HG03469 (cell line): ENCODE data around the gene IGSF1.

ENCODE experiments used
- ATAC-seq: cut with Tn5 transposase; IDR thresholded peaks from one replicate; pipeline ENCODE4 v1.9.1; 2021; ENCODE audit warnings: mild to moderate bottlenecking, moderate library complexity, moderate number of reproducible peaks; ENCODE audit not compliant: unreplicated experiment

IGSF1 gene

DNA sequence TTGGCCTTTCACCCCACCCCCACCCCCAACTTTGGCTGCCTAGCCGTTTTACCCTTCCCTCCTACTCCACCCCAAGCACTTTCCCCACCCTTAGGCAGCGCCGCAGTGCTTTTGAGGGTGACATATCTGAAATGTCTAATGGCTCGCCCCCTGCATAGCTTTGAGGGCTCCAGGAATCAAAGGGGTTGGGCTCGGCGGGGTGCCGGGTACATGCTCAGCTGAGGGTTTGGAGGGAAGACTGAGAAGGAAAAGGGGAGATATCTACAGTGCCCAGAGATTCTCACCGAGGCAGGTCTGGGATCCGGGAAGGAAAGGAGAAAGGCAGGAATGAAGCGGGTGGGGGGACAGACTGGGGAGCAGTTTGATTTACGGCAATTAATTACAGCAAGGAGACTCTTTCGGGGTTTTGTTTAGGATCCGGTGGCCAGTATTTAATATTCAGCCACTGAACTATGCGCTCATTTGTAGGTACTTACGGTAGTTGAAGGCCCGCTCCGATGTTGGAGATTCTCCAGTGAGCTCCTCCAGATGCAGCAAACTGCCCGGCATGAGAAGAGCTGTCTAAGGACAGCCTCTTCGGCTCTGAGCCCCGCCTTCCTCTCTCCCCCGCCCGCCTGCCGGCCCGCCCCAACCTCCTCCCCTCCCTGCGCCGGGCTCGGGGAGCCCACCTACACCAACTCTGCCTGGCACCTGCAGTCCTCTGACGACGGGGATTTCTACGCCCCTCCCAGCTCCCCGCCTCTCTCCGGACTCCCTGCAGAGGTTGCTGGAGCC, at the start of gene IGSF1:
TSS of gene IGSF1 (minus strand) at position 569 of the 774 bp plus-strand sequence. CDS start 2,632 bp downstream, outside the sequence.
- ATAC-seq, result no peak

- ATAC-seq, result no peak
Observed at GRCh38 chrX:131332331-131332730, 43.2 kb upstream of the IGSF1 start.

DNA sequence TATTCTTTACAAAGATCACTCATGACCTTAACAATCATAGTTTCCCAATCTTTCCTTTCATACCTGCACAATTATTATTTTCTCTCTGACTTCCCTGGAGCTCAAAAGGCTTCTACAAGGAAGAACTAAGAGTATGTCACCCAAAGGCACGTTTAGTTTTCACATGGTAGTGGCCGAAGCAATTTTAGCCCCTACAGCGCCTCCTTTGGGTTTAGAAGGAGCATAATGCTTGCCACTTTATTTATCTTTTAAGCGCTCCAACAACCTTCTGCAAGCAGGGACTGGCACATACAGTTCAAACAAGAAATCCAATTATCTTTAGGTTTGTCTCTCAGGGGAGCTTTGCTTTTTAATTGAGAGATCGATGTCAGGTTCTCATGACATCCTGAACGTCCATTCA, 42.0 kb upstream of the IGSF1 start:
- no peak for ATAC-seq

DNA sequence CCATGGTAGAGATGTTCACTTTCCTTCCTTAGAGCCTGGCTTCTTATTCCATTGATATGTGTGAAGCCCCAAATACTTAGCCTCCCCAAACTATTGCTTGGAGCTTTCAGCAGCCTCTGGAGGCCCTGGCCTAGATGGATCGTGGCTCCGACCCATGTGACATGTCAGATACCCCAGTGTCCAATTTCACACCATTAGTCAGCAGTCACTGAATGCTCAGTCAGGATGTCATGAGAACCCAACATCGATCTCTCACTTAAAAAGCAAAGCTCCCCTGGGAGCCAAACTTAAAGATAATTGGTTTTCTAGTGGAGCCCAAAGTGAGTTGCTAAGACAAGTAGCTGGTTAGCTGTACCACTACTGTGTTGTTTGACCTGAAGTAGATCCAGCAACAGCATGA, 41.6 kb upstream of the IGSF1 start:
- no peak for ATAC-seq

- ATAC-seq, result no peak
Observed at GRCh38 chrX:131322651-131323050, 33.5 kb upstream of the IGSF1 start.

GRCh38 chrX:131317326-131317725, 28.2 kb upstream of the IGSF1 start:
- no peak for ATAC-seq

- no peak for ATAC-seq
Observed at GRCh38 chrX:131316260-131316659, 27.2 kb upstream of the IGSF1 start.

DNA sequence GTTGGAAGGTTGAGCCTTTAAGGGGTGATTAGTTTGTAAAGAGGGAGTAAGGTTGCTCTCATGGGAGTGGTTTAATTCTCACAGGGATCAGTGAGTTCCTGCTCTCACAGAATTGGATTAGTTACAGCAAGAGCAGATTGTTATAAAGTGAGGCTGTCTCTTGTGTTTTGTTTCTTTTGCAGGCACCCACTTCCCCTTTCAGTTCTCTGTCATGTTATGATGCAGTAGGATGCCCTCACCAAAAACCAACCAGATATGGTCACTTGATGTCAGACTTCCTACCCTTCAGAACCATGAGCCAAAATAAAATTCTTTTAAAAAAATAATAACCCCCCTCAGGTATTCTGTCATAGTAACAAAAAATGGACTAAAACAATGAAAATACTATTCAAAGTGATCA, 19.9 kb upstream of the IGSF1 start:
- ATAC-seq, result no peak

DNA sequence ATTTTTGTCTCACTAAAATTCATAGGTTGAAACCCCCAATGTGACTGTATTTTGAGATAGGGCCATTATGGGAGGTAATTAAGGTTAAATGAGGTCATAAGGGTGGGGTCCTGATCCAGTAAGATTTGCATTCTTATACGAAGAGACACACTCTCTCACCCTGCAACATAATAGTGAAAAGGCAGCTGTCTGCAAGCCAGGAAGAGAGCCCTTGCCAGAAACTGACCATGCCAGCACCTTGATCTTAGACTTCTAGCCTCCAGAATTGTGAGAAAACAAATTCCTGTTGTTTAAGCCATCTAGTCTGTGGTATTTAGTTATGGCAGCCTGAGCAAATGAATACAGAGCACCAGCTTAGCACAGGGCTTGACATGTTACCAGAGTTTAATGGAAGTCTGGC, 17.5 kb upstream of the IGSF1 start:
- ATAC-seq, result no peak

DNA sequence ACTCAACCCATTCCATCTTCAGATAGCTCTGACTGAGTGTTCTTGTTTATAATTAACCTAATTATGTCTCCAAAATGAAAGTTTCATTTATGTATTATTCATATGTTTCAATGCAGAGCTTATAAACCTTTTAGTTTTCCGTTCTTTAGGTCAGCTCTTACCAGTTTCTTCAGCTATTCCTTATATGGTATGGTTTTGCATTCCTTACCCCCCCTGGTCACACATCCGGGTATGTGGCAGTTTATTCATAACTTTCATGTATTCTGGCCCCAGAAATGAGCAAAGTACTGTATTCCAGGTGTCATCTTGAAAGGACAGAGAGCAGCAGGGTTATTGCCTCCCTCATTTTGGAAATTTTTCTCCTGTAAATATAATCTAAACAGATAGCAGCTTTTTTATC, 16.8 kb upstream of the IGSF1 start:
- no peak for ATAC-seq

DNA sequence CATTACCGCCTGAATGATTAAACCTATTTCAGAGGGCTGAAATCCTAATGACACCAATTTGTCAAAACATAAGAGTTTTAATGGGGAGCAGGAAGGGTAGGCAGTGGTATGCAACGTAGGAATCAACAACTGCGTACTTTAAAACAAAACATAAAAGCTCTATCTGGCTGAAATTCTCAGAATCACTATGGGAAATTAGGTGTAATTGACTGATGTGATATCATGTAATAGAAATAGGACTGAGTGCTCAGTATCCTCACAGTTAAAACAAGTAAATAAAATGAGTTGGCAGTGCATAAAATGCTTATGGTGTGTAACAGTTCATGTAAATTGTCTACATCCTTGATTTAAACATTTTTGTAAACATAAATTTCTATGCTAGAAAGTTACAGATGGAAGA, 13.6 kb upstream of the IGSF1 start:
- no peak for ATAC-seq

GRCh38 chrX:131301155-131301554, 12.0 kb upstream of the IGSF1 start:
- no peak for ATAC-seq

- no peak for ATAC-seq
Observed at GRCh38 chrX:131298846-131299245, 9.7 kb upstream of the IGSF1 start.

DNA sequence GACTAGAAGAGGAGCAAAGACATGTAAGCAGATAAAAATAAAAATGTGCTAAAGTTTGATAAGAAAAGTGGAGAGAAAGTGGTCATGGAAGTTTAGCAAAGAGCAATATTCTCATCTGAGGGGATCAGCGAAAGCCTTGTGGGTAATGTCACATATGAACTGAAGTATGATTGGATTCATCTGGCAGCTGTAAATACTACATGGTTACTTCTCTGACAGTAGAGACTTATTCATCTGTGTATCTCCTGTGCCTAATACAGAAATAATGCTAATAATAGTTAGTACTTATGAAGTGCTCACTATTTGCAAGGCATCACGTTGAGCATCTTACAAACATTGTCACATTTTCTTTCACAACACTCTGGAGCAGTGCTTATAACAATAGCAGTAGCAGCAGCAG, 8.9 kb upstream of the IGSF1 start:
- ATAC-seq, result no peak

DNA sequence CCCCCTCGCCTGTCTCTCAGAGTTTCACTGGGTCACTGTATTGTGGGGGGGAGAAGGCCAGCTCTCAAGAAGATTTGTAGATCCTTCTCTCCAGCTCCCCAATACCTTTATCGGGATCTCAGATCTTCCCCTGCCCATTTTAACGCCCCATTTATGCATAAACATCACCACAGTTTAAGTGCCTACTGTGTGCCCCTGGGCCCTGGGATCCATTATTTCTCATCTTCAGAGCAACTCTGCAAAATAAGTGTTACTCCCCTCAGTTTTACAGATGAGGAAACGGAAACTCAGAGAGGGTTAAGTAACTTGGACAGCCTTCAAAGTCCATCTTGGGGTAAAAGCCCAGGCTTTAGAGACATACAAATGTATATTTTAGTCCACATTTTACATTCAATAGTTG, 421 bp upstream of the IGSF1 start:
- ATAC-seq, result no peak

DNA sequence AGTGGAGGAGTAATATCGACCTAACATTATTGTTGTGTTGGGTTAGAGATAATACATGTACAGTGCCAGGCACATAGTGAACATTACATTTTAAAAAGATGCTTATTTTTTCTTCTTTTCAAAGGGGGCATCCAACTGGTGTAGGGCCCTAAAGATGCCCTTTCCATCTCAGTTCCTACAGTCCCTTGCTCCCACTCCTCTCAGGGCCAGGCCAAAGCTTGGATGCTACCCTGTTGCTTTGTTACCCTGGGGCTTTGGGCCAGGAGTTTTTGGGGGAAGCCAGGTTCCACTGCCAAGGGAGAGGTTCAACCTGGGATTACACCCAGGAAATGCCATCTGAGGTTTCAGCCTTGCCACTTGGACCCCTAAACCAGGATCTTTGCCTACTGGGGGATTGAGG, 918 bp downstream of the IGSF1 start:
- no peak for ATAC-seq

- no peak for ATAC-seq
Observed at GRCh38 chrX:131287560-131288179, 1.4 kb downstream of the IGSF1 start.

GRCh38 chrX:131279617-131280016, 9.5 kb downstream of the IGSF1 start:
- no peak for ATAC-seq

DNA sequence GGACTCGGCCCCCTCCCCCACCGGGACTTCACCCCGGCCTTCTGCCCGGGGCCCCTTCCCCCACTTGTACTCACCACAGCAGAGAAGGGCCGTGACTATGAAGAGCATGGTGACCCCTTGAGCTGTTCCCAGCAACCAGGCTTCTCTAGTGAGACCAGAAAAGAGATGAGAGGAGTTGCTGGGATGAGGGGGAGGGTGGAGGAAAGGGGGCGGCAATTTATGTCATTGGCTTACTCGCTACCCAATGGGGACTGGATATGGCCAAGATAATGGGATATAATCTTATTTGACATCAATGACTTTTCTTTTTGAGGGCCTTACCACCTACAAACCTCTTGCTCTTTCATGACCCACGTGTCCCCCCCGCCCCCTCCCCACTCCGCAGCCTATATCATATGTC, 9.9 kb downstream of the IGSF1 start:
- ATAC-seq, result no peak

DNA sequence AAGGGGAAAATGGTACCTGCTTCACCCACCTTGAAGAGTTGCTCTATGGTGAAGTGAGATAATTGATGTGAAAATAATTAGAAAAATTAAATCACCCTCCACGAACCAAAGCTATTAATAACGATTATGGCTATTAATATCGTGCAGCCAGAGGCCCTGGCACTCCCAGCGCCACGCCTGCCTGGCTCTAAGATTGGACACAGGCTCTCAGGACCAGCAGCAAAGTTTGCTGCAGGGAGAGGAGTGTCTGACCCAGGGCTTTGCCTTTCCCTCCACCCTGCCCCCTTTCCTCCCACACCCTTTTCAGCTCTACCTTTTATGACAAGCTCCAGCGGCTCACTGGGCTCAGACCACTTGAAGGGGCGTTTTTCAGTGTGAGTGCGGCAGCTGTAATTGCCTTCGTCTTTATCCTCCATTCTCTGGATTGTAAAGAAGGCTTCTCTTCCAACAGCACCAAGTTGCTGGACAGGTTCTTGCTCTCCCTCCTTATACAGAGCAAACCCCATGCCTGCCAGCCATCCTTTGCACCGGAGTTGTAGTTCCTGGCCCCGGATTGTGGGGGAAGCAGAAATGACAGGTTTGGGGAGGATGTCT, 11.5 kb downstream of the IGSF1 start:
- no peak for ATAC-seq

- no peak for ATAC-seq
Observed at GRCh38 chrX:131273011-131273410, 16.1 kb downstream of the IGSF1 start.

DNA sequence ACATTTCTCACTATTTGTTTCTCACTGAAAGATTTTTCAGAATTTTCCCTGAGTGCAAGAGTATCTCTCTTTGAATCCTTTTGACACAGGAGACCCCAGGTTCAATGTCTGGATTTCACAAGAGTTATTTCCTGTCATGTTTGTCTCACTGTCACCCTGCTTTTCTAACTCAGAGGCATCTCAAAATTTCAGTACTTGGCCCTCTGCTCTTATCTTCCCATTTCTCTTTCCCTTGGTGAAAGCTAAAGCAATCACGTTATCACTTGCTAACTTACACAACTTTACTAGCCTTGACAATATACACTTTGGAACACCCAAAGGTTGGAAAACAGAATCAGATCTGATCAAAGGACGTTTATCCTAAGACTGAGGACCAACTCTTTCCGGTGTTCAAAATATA, 17.3 kb downstream of the IGSF1 start:
- ATAC-seq, result no peak
